IMR-90 (cell line): Measurements from ENCODE around the gene ING3. TPM values are rescaled to one million over a fixed set of nuclear protein-coding genes. Genes with fewer than 3 reads are reported as not detected.
A peak's percentile ranks its signal among the peaks of the same experiment; 100 is the strongest.

Experiments used
- ATAC-seq: fragments of 200-7000 bp; cut with Tn5 transposase; 2 replicates; pipeline ENCODE4 v1.9.1; 2020; ENCODE audit warnings: low read depth, mild to moderate bottlenecking, moderate library complexity
- BruUV-seq: library from RNA; stranded (reverse); fragments of 400-500 nt; replicated peaks from 2 replicates; lab custom pipeline; 2021; lab: Mats Ljungman, UMichigan
- CTCF ChIA-PET: fragments of 300-600 bp; formaldehyde crosslinking; extraction: SDS; loops from one replicate; lab custom pipeline; 2021; ENCODE audit warnings: antibody characterized with exemption; lab: Yijun Ruan, JAX
- POLR2A ChIA-PET: fragments of 300-600 bp; sonication (Branson Sonifier 250); formaldehyde crosslinking; loops from one replicate; lab custom pipeline; 2022; ENCODE audit warnings: antibody characterized with exemption; ENCODE audit not compliant: unreplicated experiment; lab: Charles Lee
- DNase-seq: peaks from one replicate; pipeline ENCODE4 v3.0.0; 2013
- H2AFZ ChIP-seq: replicated peaks from 2 replicates; pipeline ENCODE3; 2013; ENCODE audit warnings: low read length, mild to moderate bottlenecking; ENCODE audit not compliant: poor library complexity
- H2AK5ac ChIP-seq: 2 replicates; pipeline ENCODE4 v1.6.1; 2013; ENCODE audit warnings: low read depth, low read length, inconsistent platforms
- H2AK9ac ChIP-seq: replicated peaks from 2 replicates; pipeline ENCODE3; 2013; ENCODE audit warnings: mild to moderate bottlenecking, low read depth, low read length, moderate library complexity; ENCODE audit not compliant: poor library complexity
- H2BK120ac ChIP-seq: 2 replicates; pipeline ENCODE4 v1.6.1; 2013; ENCODE audit warnings: low read depth, low read length, inconsistent platforms
- H2BK15ac ChIP-seq: 3 replicates; pipeline ENCODE4 v1.6.1; 2013; ENCODE audit warnings: low read depth, low read length, inconsistent platforms
- H2BK20ac ChIP-seq: 2 replicates; pipeline ENCODE4 v1.6.1; 2013; ENCODE audit warnings: low read depth, mild to moderate bottlenecking, inconsistent platforms, low read length, moderate library complexity
- H2BK5ac ChIP-seq: 2 replicates; pipeline ENCODE4 v1.6.1; 2013; ENCODE audit warnings: mild to moderate bottlenecking, low read depth, low read length, inconsistent platforms; ENCODE audit not compliant: poor library complexity, severe bottlenecking
- H3K14ac ChIP-seq: replicated peaks from 2 replicates; pipeline ENCODE4 v1.6.1; 2013; ENCODE audit warnings: low read depth, low read length, inconsistent platforms
- H3K18ac ChIP-seq: 2 replicates; pipeline ENCODE4 v1.6.1; 2013; ENCODE audit warnings: low read depth, low read length, control low read depth
- H3K23ac ChIP-seq: 2 replicates; pipeline ENCODE4 v1.6.1; 2013; ENCODE audit warnings: low read depth, low read length, inconsistent platforms
- H3K27ac ChIP-seq: 2 replicates; pipeline ENCODE4 v1.5.1; 2013; ENCODE audit warnings: mild to moderate bottlenecking, control low read depth, low read length; ENCODE audit not compliant: insufficient read depth
- H3K27me3 ChIP-seq: 2 replicates; pipeline ENCODE4 v1.6.1; 2013; ENCODE audit warnings: low read length; ENCODE audit not compliant: control insufficient read depth, insufficient read depth
- H3K36me3 ChIP-seq: 2 replicates; pipeline ENCODE4 v1.6.1; 2013; ENCODE audit warnings: low read length, mixed read lengths; ENCODE audit not compliant: control insufficient read depth, insufficient read depth
- H3K4ac ChIP-seq: 2 replicates; pipeline ENCODE4 v1.6.1; 2013; ENCODE audit warnings: low read depth, low read length, inconsistent platforms
- H3K4me1 ChIP-seq: 2 replicates; pipeline ENCODE4 v1.6.1; 2013; ENCODE audit warnings: low read length, mixed read lengths; ENCODE audit not compliant: control insufficient read depth, insufficient read depth
- H3K4me2 ChIP-seq: 2 replicates; pipeline ENCODE4 v1.6.1; 2013; ENCODE audit warnings: low read depth, mild to moderate bottlenecking, control low read depth, low read length, moderate library complexity
- H3K4me3 ChIP-seq: 2 replicates; pipeline ENCODE4 v1.5.1; 2013; ENCODE audit warnings: low read depth, mild to moderate bottlenecking, control low read depth, low read length, moderate library complexity; ENCODE audit not compliant: insufficient read depth
- H3K56ac ChIP-seq: 2 replicates; pipeline ENCODE4 v1.6.1; 2013; ENCODE audit warnings: low read length, inconsistent platforms; ENCODE audit not compliant: insufficient read depth; ENCODE audit errors: extremely low read depth
- H3K79me1 ChIP-seq, 2 experiments: 2 replicates each; pipeline ENCODE4 v1.6.1; 2013; ENCODE audit warnings: low read length in 2 of 2, inconsistent platforms in 1 of 2, low read depth in 1 of 2
- H3K9ac ChIP-seq: 2 replicates; pipeline ENCODE4 v1.6.1; 2013; ENCODE audit warnings: low read depth, low read length, control low read depth
- H3K9me1 ChIP-seq: 2 replicates; pipeline ENCODE4 v1.6.1; 2013; ENCODE audit warnings: low read length, inconsistent platforms; ENCODE audit not compliant: insufficient read depth
- H3K9me3 ChIP-seq: 2 replicates; pipeline ENCODE4 v1.6.1; 2013; ENCODE audit warnings: low read length; ENCODE audit not compliant: control insufficient read depth, insufficient read depth
- H4K20me1 ChIP-seq: 2 replicates; pipeline ENCODE4 v1.6.1; 2013; ENCODE audit warnings: low read length, inconsistent platforms; ENCODE audit not compliant: insufficient read depth
- H4K5ac ChIP-seq: 2 replicates; pipeline ENCODE4 v1.6.1; 2013; ENCODE audit warnings: mild to moderate bottlenecking, low read depth, low read length, control low read depth
- H4K8ac ChIP-seq, 2 experiments: 2 replicates each; pipeline ENCODE4 v1.6.1; 2013; ENCODE audit warnings: low read depth in 2 of 2, low read length in 2 of 2, control low read depth in 1 of 2, inconsistent platforms in 1 of 2
- H4K91ac ChIP-seq: 2 replicates; pipeline ENCODE4 v1.6.1; 2013; ENCODE audit warnings: low read depth, low read length, inconsistent platforms; ENCODE audit not compliant: insufficient read depth
- CEBPB ChIP-seq: IDR thresholded peaks from 2 replicates; pipeline ENCODE4 v1.6.1; 2012; ENCODE audit warnings: low read depth, low read length, improper control_type of control experiment
- CHD1 ChIP-seq: IDR thresholded peaks from 2 replicates; pipeline ENCODE4 v1.6.1; 2012; ENCODE audit warnings: low read depth, low read length, improper control_type of control experiment
- FOS ChIP-seq: fragments of 150-350 bp; IDR thresholded peaks from 2 replicates; pipeline ENCODE4 v1.6.1; 2016; ENCODE audit warnings: low read depth, low read length
- MAFK ChIP-seq: IDR thresholded peaks from 2 replicates; pipeline ENCODE4 v1.6.1; 2012; ENCODE audit warnings: low read depth, low read length, improper control_type of control experiment
- MAZ ChIP-seq: IDR thresholded peaks from 2 replicates; pipeline ENCODE4 v1.6.1; 2012; ENCODE audit warnings: low read depth, mild to moderate bottlenecking, low read length, improper control_type of control experiment, moderate library complexity, borderline replicate concordance
- MXI1 ChIP-seq: IDR thresholded peaks from 2 replicates; pipeline ENCODE4 v1.6.1; 2012; ENCODE audit warnings: low read depth, mild to moderate bottlenecking, low read length, moderate library complexity, borderline replicate concordance
- NFE2L2 ChIP-seq: fragments of 150-350 bp; IDR thresholded peaks from 2 replicates; pipeline ENCODE4 v1.6.1; 2016; ENCODE audit warnings: low read depth, mild to moderate bottlenecking, low read length
- POLR2A ChIP-seq: IDR thresholded peaks from 2 replicates; pipeline ENCODE4 v1.6.1; 2012; ENCODE audit warnings: mild to moderate bottlenecking, low read depth, low read length
- RCOR1 ChIP-seq: IDR thresholded peaks from 2 replicates; pipeline ENCODE4 v1.6.1; 2012; ENCODE audit warnings: mild to moderate bottlenecking, low read length, improper control_type of control experiment; ENCODE audit not compliant: insufficient replicate concordance
- RFX5 ChIP-seq: IDR thresholded peaks from 2 replicates; pipeline ENCODE4 v1.8.0; 2012; ENCODE audit warnings: low read depth, mild to moderate bottlenecking, low read length, moderate library complexity
- SMC3 ChIP-seq: fragments of 150-350 bp; IDR thresholded peaks from 2 replicates; pipeline ENCODE4 v1.6.1; 2016; ENCODE audit warnings: low read depth, mild to moderate bottlenecking, antibody characterized with exemption, low read length, moderate library complexity
- USF2 ChIP-seq: fragments of 150-350 bp; IDR thresholded peaks from 2 replicates; pipeline ENCODE4 v1.6.1; 2017; ENCODE audit warnings: mild to moderate bottlenecking, antibody characterized with exemption, low read length, low read depth
- WGBS, 2 experiments: methylation state at CpG; one replicate each; pipeline versions ENCODE4 v1.1.5 to v1.1.7; 2013; ENCODE audit warnings: missing lambda C conversion rate in 2 of 2; ENCODE audit not compliant: insufficient read length in 1 of 2; ENCODE audit errors: extremely low coverage in 2 of 2; 5-methylcytosine and 5-hydroxymethylcytosine counted together
- dilution Hi-C: fragments of 300-500 bp; cut with HindIII; formaldehyde crosslinking; loops from one replicate; pipeline ENCODE4 v1.14.3; 2018; ENCODE audit warnings: low sequenced_read_pairs; ENCODE audit not compliant: unreplicated experiment
- in situ Hi-C: fragments of 300-500 bp; cut with MboI; formaldehyde crosslinking; loops from 3 replicates; pipeline ENCODE4 v1.14.3; 2019; ENCODE audit warnings: low sequenced_read_pairs, inconsistent platforms, mixed read lengths
- intact Hi-C: fragments of 100-400 bp; cut with micrococcal nuclease; formaldehyde crosslinking; loops from 2 replicates; pipeline ENCODE4 v1.10.0; 2022
- polyA plus RNA-seq, 3 experiments: library from polyadenylated mRNA; depleted of rRNA; stranded (reverse); fragments of >200 nt; gene quantifications; 2 replicates each; pipeline ENCODE4 v1.2.3, GENCODE V29; 2012; ENCODE audit warnings: low replicate concordance in 1 of 3
- total RNA-seq: library from RNA; depleted of rRNA; stranded (reverse); fragments of >200 nt; gene quantifications from 2 replicates; pipeline ENCODE4 v1.2.3, GENCODE V29; 2012

The ING3 gene
- total and polyA plus RNA-seq, 2 of the 4 experiments (the other 2 are of a cell fraction) = 7.2 to 11.3 TPM

GRCh38 chr7:121024611-121025010 is 74.0 kb downstream of the ING3 start:
- no peak overlapping the region for H3K4me3 ChIP-seq
- no peaks in the 10 kb centered on the region for H3K27me3 ChIP-seq
- intact Hi-C loops = no loop called here
- peak overlapping the region; percentile 49 for H4K91ac ChIP-seq
- H2AK5ac ChIP-seq = 0 out of 2 replicates have a peak overlapping the region, but pooled peaks have one; percentile 17
- in situ Hi-C loops = no loop called here
- H4K5ac ChIP-seq = peak overlapping the region; percentile 86
- no peaks in the 10 kb centered on the region for H3K9me3 ChIP-seq
- no CpG with 5 or more reads among the region's 5 CpGs for WGBS, 2 experiments
- peak overlapping the region; percentile 46 to 64 for H4K8ac ChIP-seq
- H3K79me1 ChIP-seq = peaks cover 19 to 45% of the 10 kb centered on the region in 2 experiments
- H3K36me3 ChIP-seq = no peaks in the 10 kb centered on the region
- no peak overlapping the region for H2AFZ ChIP-seq
- no peak for ATAC-seq
- peak overlapping the region; percentile 88 for H3K18ac ChIP-seq
- peaks cover 14% of the 10 kb centered on the region for H3K4me1 ChIP-seq
- CTCF ChIA-PET = no interaction called here
- H2BK5ac ChIP-seq = peak overlapping the region; percentile 87
- no peak overlapping the region; the same call in 2 of the 3 replicates for H2BK15ac ChIP-seq
- peak overlapping the region; percentile 6; the same call in 1 of the 2 replicates for H3K23ac ChIP-seq
- H3K9me1 ChIP-seq = peaks cover 5% of the 10 kb centered on the region
- H3K56ac ChIP-seq = peak overlapping the region; percentile 76; the same call in 1 of the 2 replicates
- dilution Hi-C loops = no loop called here
- TF ChIP-seq CEBPB (no peak), FOS (no peak), USF2 (no peak), MXI1 (no peak), NFE2L2 (no peak), RFX5 (no peak), SMC3 (no peak), CHD1 (no peak), MAFK (no peak), POLR2A (no peak), MAZ (no peak), RCOR1 (no peak)
- peak overlapping the region; percentile 18; the same call in 1 of the 2 replicates for H3K14ac ChIP-seq
- POLR2A ChIA-PET = interaction anchor here (0.6 to 0.9 kb wide), 2 partner anchors 24 to 35 kb away, joined by 3 to 4 read pairs; no protein-coding TSS in a partner anchor
- H3K4ac ChIP-seq = peak overlapping the region; percentile 29; the same call in 1 of the 2 replicates
- no TSS peak for BruUV-seq
- DNase-seq = no peak
- H2BK120ac ChIP-seq = peak overlapping the region; percentile 27
- H2BK20ac ChIP-seq = 0 out of 2 replicates have a peak overlapping the region, but pooled peaks have one; percentile 2
- H2AK9ac ChIP-seq = no peak overlapping the region
- H4K20me1 ChIP-seq = no peaks in the 10 kb centered on the region
- H3K27ac ChIP-seq = peak overlapping the region; percentile 77; the same call in 1 of the 2 replicates
- peak overlapping the region; percentile 81 for H3K4me2 ChIP-seq
- H3K9ac ChIP-seq = peak overlapping the region; percentile 49; the same call in 1 of the 2 replicates
